Pulmonary artery endothelial cell (primary cell): ENCODE results near the gene CCDC171. TPM values are rescaled to one million over a fixed set of nuclear protein-coding genes. Genes with fewer than 3 reads are reported as not detected.
"Not testable (repeated sequence)": the region's sequence is repeated elsewhere in the genome, so short reads cannot be mapped to it uniquely, and the experiment has no call there.

Experiments
- DNase-seq: peaks from one replicate; pipeline ENCODE4 v3.0.0-alpha.2; 2011; ENCODE audit warnings: low read depth, low spot score
- total RNA-seq: library from RNA; depleted of rRNA; stranded (reverse); fragments of >200 nt; gene quantifications from 2 replicates; pipeline ENCODE4 v1.2.3, GENCODE V29; 2014

Gene CCDC171
- 0.86 and 1.1 TPM in 2 replicates for total RNA-seq

- peak; percentile 74 for DNase-seq
Measured at GRCh38 chr9:15552636-15553527, at the start of gene CCDC171. TSS of gene CCDC171 (plus strand) at chr9:15553043. CDS start at chr9:15564089, 11,046 bp downstream.

GRCh38 chr9:15505921-15506320 lies 46.9 kb upstream of the CCDC171 start:
- DNase-seq, result no peak

- no peak for DNase-seq
Measured at GRCh38 chr9:15509931-15510788, 42.7 kb upstream of the CCDC171 start.

- peak; percentile 49 for DNase-seq
Measured at GRCh38 chr9:15510789-15511575, 41.9 kb upstream of the CCDC171 start, which contains the start of gene PSIP1. TSS of gene PSIP1 (minus strand) at chr9:15510970. CDS start at chr9:15510188, 782 bp downstream.

GRCh38 chr9:15512204-15512603 lies 40.6 kb upstream of the CCDC171 start:
- DNase-seq, result no peak

- no peak for DNase-seq
Measured at GRCh38 chr9:15512889-15513288, 40.0 kb upstream of the CCDC171 start.

- DNase-seq, result no peak
Measured at GRCh38 chr9:15513335-15513734, 39.5 kb upstream of the CCDC171 start.

GRCh38 chr9:15519831-15520230 lies 33.0 kb upstream of the CCDC171 start:
- DNase-seq, result no peak

GRCh38 chr9:15521254-15521653 lies 31.6 kb upstream of the CCDC171 start:
- DNase-seq, result no peak

GRCh38 chr9:15522130-15522755 lies 30.6 kb upstream of the CCDC171 start:
- no peak for DNase-seq

GRCh38 chr9:15524845-15525455 lies 27.9 kb upstream of the CCDC171 start:
- peak; percentile 45 for DNase-seq

- no peak for DNase-seq
Measured at GRCh38 chr9:15525958-15526357, 26.9 kb upstream of the CCDC171 start.

GRCh38 chr9:15527035-15527434 lies 25.8 kb upstream of the CCDC171 start:
- not testable (repeated sequence) for DNase-seq

- DNase-seq, result no peak
Measured at GRCh38 chr9:15529566-15530324, 23.1 kb upstream of the CCDC171 start.

GRCh38 chr9:15531380-15531779 lies 21.5 kb upstream of the CCDC171 start:
- no peak for DNase-seq

- DNase-seq, result no peak
Measured at GRCh38 chr9:15541872-15542271, 11.0 kb upstream of the CCDC171 start.

GRCh38 chr9:15542624-15543023 lies 10.2 kb upstream of the CCDC171 start:
- DNase-seq, result no peak

- no peak for DNase-seq
Measured at GRCh38 chr9:15543047-15543813, 9.6 kb upstream of the CCDC171 start.

- DNase-seq, result no peak
Measured at GRCh38 chr9:15549611-15550010, 3.2 kb upstream of the CCDC171 start.
